ENCODE measurements around the gene RPS16.

RPS16 gene

GRCh38 chr19:39417463-39418181 lies 18.1 kb downstream of the RPS16 start (continued):
- TF ChIP-seq ZNF830 (tag by site-specific recombination; IDR thresholded peaks at IDR 0.05; ENCODE audit: low read depth) (no peak), YY2 (tag by site-specific recombination; IDR thresholded peaks at IDR 0.05) (no peak), ZNF785 (tag by site-specific recombination; IDR thresholded peaks at IDR 0.05) (no peak), ZNF16 (tag by site-specific recombination; IDR thresholded peaks at IDR 0.05; ENCODE audit: low read depth) (no peak), ZNF426 (tag by site-specific recombination; IDR thresholded peaks at IDR 0.05) (no peak), ZNF548 (tag by site-specific recombination; IDR thresholded peaks at IDR 0.05) (no peak), ZFP37 (tag by site-specific recombination; IDR thresholded peaks at IDR 0.05) (no peak), ZNF423 (tag by site-specific recombination; IDR thresholded peaks at IDR 0.05) (no peak), ZNF221 (tag by site-specific recombination; IDR thresholded peaks at IDR 0.05; ENCODE audit: borderline replicate concordance) (no peak), IKZF3 (tag by site-specific recombination; IDR thresholded peaks at IDR 0.05) (no peak)
- TF ChIP-seq, protein P1, sequence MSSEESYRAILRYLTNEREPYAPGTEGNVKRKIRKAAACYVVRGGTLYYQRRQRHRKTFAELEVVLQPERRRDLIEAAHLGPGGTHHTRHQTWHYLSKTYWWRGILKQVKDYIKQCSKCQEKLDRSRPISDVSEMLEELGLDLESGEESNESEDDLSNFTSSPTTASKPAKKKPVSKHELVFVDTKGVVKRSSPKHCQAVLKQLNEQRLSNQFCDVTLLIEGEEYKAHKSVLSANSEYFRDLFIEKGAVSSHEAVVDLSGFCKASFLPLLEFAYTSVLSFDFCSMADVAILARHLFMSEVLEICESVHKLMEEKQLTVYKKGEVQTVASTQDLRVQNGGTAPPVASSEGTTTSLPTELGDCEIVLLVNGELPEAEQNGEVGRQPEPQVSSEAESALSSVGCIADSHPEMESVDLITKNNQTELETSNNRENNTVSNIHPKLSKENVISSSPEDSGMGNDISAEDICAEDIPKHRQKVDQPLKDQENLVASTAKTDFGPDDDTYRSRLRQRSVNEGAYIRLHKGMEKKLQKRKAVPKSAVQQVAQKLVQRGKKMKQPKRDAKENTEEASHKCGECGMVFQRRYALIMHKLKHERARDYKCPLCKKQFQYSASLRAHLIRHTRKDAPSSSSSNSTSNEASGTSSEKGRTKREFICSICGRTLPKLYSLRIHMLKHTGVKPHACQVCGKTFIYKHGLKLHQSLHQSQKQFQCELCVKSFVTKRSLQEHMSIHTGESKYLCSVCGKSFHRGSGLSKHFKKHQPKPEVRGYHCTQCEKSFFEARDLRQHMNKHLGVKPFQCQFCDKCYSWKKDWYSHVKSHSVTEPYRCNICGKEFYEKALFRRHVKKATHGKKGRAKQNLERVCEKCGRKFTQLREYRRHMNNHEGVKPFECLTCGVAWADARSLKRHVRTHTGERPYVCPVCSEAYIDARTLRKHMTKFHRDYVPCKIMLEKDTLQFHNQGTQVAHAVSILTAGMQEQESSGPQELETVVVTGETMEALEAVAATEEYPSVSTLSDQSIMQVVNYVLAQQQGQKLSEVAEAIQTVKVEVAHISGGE (tag by site-specific recombination; conservative IDR thresholded peaks at IDR 0.05; ENCODE audit: low read depth) = no peak

GRCh38 chr19:39416152-39417120 lies 19.3 kb downstream of the RPS16 start:
- Histone ChIP-seq H3K9me3 (ENCODE audit: control insufficient read depth, insufficient read depth, low read depth, low read length) (no peaks in the 10 kb centered on the region), H3K4me1 (ENCODE audit: control insufficient read depth, insufficient read depth, low read length) (peaks cover 9% of the 10 kb centered on the region), H3K36me3 (ENCODE audit: control insufficient read depth in 2 of 2, insufficient read depth in 1 of 2, low read length in 2 of 2) (peaks cover 56 to 57% of the 10 kb centered on the region in 2 experiments), H3K27ac (ENCODE audit: extremely low read depth, low read depth, low read length) (no peak overlapping the region), H3K4me3 (ENCODE audit: low read depth, low read length) (no peak overlapping the region)
- ChIA-PET POLR2A (interaction anchor here (0.6 to 13.3 kb wide), 10 partner anchors 11 to 575 kb away, joined by 3 to 255 read pairs (median 4); partner anchors contain the start of genes MED29, PAF1, RPS16 and SUPT5H), CTCF (interaction anchor here (0.6 to 1.2 kb wide), 6 partner anchors 12 to 418 kb away, joined by 3 to 4 read pairs (median 3); no protein-coding TSS in a partner anchor)
- no peak for TF ChIP-seq ZNF792 (tag by site-specific recombination; IDR thresholded peaks at IDR 0.05)
- TF ChIP-seq GFI1B (tag by site-specific recombination; IDR thresholded peaks at IDR 0.05) = no peak
- TF ChIP-seq SCRT2 (tag by site-specific recombination; IDR thresholded peaks at IDR 0.05) = peak; percentile 96
- peak; percentile 92; the same call in 1 of the 2 replicates for TF ChIP-seq SCRT1 (tag by site-specific recombination; IDR thresholded peaks at IDR 0.05; ENCODE audit: borderline replicate concordance)
- 0 out of 2 replicates have a peak, but pooled peaks have one; percentile 40 for TF ChIP-seq KLF9 (tag by site-specific recombination; IDR thresholded peaks at IDR 0.05; ENCODE audit: low read depth)
- TF ChIP-seq, protein P2, sequence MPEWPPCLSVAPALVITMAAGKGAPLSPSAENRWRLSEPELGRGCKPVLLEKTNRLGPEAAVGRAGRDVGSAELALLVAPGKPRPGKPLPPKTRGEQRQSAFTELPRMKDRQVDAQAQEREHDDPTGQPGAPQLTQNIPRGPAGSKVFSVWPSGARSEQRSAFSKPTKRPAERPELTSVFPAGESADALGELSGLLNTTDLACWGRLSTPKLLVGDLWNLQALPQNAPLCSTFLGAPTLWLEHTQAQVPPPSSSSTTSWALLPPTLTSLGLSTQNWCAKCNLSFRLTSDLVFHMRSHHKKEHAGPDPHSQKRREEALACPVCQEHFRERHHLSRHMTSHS (tag by site-specific recombination; IDR thresholded peaks at IDR 0.05) = no peak
- TF ChIP-seq SP2 (tag by site-specific recombination; IDR thresholded peaks at IDR 0.05) = peak; percentile 20; the same call in 1 of the 2 replicates
- peak; percentile 23; the same call in 1 of the 2 replicates for TF ChIP-seq ZNF341 (tag by site-specific recombination; IDR thresholded peaks at IDR 0.05; ENCODE audit: low read depth)
- 0 out of 2 replicates have a peak, but pooled peaks have one; percentile 24 for TF ChIP-seq BCL11B (tag by site-specific recombination; IDR thresholded peaks at IDR 0.05; ENCODE audit: low read depth)
- peak; percentile 22; the same call in 1 of the 2 replicates for TF ChIP-seq GLIS2 (tag by site-specific recombination; IDR thresholded peaks at IDR 0.05)
- no peak for TF ChIP-seq ZBTB26 (tag by site-specific recombination; optimal IDR thresholded peaks at IDR 0.05)
- TF ChIP-seq, protein P3, sequence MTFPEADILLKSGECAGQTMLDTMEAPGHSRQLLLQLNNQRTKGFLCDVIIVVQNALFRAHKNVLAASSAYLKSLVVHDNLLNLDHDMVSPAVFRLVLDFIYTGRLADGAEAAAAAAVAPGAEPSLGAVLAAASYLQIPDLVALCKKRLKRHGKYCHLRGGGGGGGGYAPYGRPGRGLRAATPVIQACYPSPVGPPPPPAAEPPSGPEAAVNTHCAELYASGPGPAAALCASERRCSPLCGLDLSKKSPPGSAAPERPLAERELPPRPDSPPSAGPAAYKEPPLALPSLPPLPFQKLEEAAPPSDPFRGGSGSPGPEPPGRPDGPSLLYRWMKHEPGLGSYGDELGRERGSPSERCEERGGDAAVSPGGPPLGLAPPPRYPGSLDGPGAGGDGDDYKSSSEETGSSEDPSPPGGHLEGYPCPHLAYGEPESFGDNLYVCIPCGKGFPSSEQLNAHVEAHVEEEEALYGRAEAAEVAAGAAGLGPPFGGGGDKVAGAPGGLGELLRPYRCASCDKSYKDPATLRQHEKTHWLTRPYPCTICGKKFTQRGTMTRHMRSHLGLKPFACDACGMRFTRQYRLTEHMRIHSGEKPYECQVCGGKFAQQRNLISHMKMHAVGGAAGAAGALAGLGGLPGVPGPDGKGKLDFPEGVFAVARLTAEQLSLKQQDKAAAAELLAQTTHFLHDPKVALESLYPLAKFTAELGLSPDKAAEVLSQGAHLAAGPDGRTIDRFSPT (tag by site-specific recombination; IDR thresholded peaks at IDR 0.05) = peak; percentile 39; the same call in 1 of the 2 replicates
- peak; percentile 60; the same call in 1 of the 2 replicates for TF ChIP-seq KLF8 (tag by site-specific recombination; IDR thresholded peaks at IDR 0.05)
- peak; percentile 80 for TF ChIP-seq ZIC2 (tag by site-specific recombination; IDR thresholded peaks at IDR 0.05)
- peak; percentile 67 for TF ChIP-seq GLIS1 (tag by site-specific recombination; IDR thresholded peaks at IDR 0.05)
